Caco-2 (cell line): ENCODE results near the gene NASP. TPM values are rescaled to one million over a fixed set of nuclear protein-coding genes. Genes with fewer than 3 reads are reported as not detected.
"Not testable (repeated sequence)": the region's sequence is repeated elsewhere in the genome, so short reads cannot be mapped to it uniquely, and the experiment has no call there.

Source experiments
- BruUV-seq: library from RNA; stranded (reverse); fragments of 400-500 nt; replicated peaks from 2 replicates; lab custom pipeline; 2021; lab: Mats Ljungman, UMichigan
- CTCF ChIA-PET: fragments of 300-600 bp; sonication (Branson Sonifier 250); formaldehyde crosslinking; loops from one replicate; lab custom pipeline; 2022; ENCODE audit warnings: antibody characterized with exemption; lab: Charles Lee
- POLR2A ChIA-PET: fragments of 300-600 bp; sonication (Branson Sonifier 250); formaldehyde crosslinking; loops from one replicate; lab custom pipeline; 2022; ENCODE audit warnings: antibody characterized with exemption; lab: Charles Lee
- DNase-seq, 2 experiments: peaks; one replicate each; pipeline versions ENCODE4 v3.0.0 to v3.0.0-alpha.2; 2020 to 2022
- H3K27me3 ChIP-seq: replicated peaks from 2 replicates; pipeline ENCODE4 v1.6.0; 2011; ENCODE audit warnings: low read length; ENCODE audit not compliant: control insufficient read depth, insufficient read depth
- H3K36me3 ChIP-seq: 2 replicates; pipeline ENCODE4 v1.5.1; 2011; ENCODE audit warnings: low read length; ENCODE audit not compliant: control insufficient read depth, insufficient read depth
- H3K4me1 ChIP-seq: fragments of 250-450 bp; sonication (Bioruptor Pico); 2 replicates; pipeline ENCODE4 v1.5.1; 2020; ENCODE audit warnings: mild to moderate bottlenecking
- H3K4me3 ChIP-seq: 2 replicates; pipeline ENCODE4 v1.5.1; 2011; ENCODE audit warnings: low read depth, mild to moderate bottlenecking, control low read depth, low read length
- H3K9me3 ChIP-seq: fragments of 250-450 bp; sonication (Bioruptor Pico); 2 replicates; pipeline ENCODE4 v1.5.1; 2020; ENCODE audit warnings: mild to moderate bottlenecking, moderate library complexity
- H3K27ac Mint-ChIP-seq: one replicate; pipeline ENCODE4 v1.8.0; 2022; ENCODE audit warnings: mixed read lengths; ENCODE audit not compliant: unreplicated experiment
- H3K27me3 Mint-ChIP-seq: one replicate; pipeline ENCODE4 v1.8.0; 2022; ENCODE audit warnings: mixed read lengths; ENCODE audit not compliant: insufficient read depth, unreplicated experiment
- H3K36me3 Mint-ChIP-seq: one replicate; pipeline ENCODE4 v1.8.0; 2022; ENCODE audit warnings: mild to moderate bottlenecking, mixed read lengths; ENCODE audit not compliant: insufficient read depth, unreplicated experiment
- H3K4me1 Mint-ChIP-seq: one replicate; pipeline ENCODE4 v1.8.0; 2022; ENCODE audit warnings: low read depth, mixed read lengths; ENCODE audit not compliant: unreplicated experiment
- H3K4me3 Mint-ChIP-seq: one replicate; pipeline ENCODE4 v1.8.0; 2022; ENCODE audit warnings: mild to moderate bottlenecking, moderate library complexity, mixed read lengths; ENCODE audit not compliant: unreplicated experiment
- H3K9me3 Mint-ChIP-seq: one replicate; pipeline ENCODE4 v1.8.0; 2022; ENCODE audit warnings: mixed read lengths; ENCODE audit not compliant: unreplicated experiment
- CTCF ChIP-seq, 2 experiments: fragments of 200-600 bp in 1 of 2; IDR thresholded peaks; 1 replicate in 1 of 2; 2 replicates in 1 of 2; pipeline versions ENCODE4 v1.5.1 to v1.8.0; 2011 to 2022; ENCODE audit warnings: antibody characterized with exemption in 1 of 2, control low read depth in 1 of 2, inconsistent platforms in 1 of 2, low read depth in 1 of 2, low read length in 1 of 2, mild to moderate bottlenecking in 1 of 2, moderate library complexity in 1 of 2; ENCODE audit not compliant: insufficient read depth in 1 of 2, severe bottlenecking in 1 of 2, unreplicated experiment in 1 of 2
- intact Hi-C: fragments of 100-400 bp; cut with micrococcal nuclease; formaldehyde crosslinking; loops from one replicate; pipeline ENCODE4 v1.10.0; 2022; ENCODE audit not compliant: unreplicated experiment
- total RNA-seq: library from RNA; stranded (reverse); gene quantifications from 2 replicates; pipeline ENCODE4 v1.2.3, GENCODE V29; 2022

The NASP gene
- total RNA-seq, 1 experiment from 2014 or later = 183 TPM

GRCh38 chr1:45589861-45590260 is 6.0 kb downstream of the NASP start:
- Histone ChIP-seq H3K4me1 (0 out of 2 replicates have a peak, but pooled peaks cover 4% of the 10 kb centered on the region), H3K4me3 (no peak overlapping the region)
- H3K27ac Mint-ChIP-seq = no peak overlapping the region

DNA sequence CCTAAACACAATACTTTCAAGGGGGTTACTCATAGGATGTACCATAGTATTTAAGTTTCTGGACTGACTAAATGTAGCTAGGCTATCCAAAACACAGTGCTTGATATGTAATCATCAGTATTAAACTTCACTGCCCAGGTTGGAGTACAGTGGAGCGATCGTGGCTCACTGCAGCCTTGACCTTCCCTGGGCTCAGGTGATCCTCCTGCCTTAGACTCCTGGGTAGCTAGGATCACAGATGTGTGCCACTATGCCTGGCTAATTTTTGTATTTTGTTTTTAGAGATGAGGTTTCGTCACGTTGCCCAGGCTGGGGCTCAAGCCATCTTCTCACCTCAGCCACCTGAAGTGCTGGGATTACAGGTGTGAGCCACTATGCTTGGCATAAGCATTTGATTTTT is 10.6 kb downstream of the NASP start:
- H3K36me3 Mint-ChIP-seq = peaks cover 71% of the 10 kb centered on the region
- Histone ChIP-seq H3K4me3 (no peak overlapping the region), H3K9me3 (no peaks in the 10 kb centered on the region), H3K27me3 (no peaks in the 10 kb centered on the region), H3K4me1 (no peaks in the 10 kb centered on the region), H3K36me3 (no peaks in the 10 kb centered on the region)
- H3K4me1 Mint-ChIP-seq = peaks cover 7% of the 10 kb centered on the region
- H3K27ac Mint-ChIP-seq = no peak overlapping the region
- no peak for DNase-seq
- intact Hi-C loops = no loop called here
- ChIA-PET POLR2A (interaction anchor here (0.5 kb wide), 1 partner anchor 410 kb away, joined by 3 read pairs; no protein-coding TSS in a partner anchor), CTCF (no interaction called here)
- BruUV-seq = no TSS peak
- H3K27me3 Mint-ChIP-seq = no peaks in the 10 kb centered on the region
- no peaks in the 10 kb centered on the region for H3K9me3 Mint-ChIP-seq
- H3K4me3 Mint-ChIP-seq = no peak overlapping the region
- no peak for TF ChIP-seq CTCF (IDR thresholded peaks at IDR 0.05; ENCODE audit: insufficient read depth in 1 of 2, low read depth in 1 of 2, low read length in 1 of 2, severe bottlenecking in 1 of 2, unreplicated experiment in 1 of 2)

More at GRCh38 chr1:45589861-45590260, 6.0 kb downstream of the NASP start:
- H3K27me3 Mint-ChIP-seq = no peaks in the 10 kb centered on the region
- Histone ChIP-seq H3K27me3 (no peaks in the 10 kb centered on the region), H3K36me3 (no peaks in the 10 kb centered on the region), H3K9me3 (no peaks in the 10 kb centered on the region)
- TF ChIP-seq CTCF (IDR thresholded peaks at IDR 0.05; ENCODE audit: insufficient read depth in 1 of 2, low read depth in 1 of 2, low read length in 1 of 2, severe bottlenecking in 1 of 2, unreplicated experiment in 1 of 2) = no peak
- no TSS peak for BruUV-seq
- ChIA-PET CTCF (no interaction called here), POLR2A (no interaction called here)
- H3K4me3 Mint-ChIP-seq = no peak overlapping the region
- H3K36me3 Mint-ChIP-seq = peaks cover 57% of the 10 kb centered on the region
- no peaks in the 10 kb centered on the region for H3K9me3 Mint-ChIP-seq
- no peak for DNase-seq
- H3K4me1 Mint-ChIP-seq = no peaks in the 10 kb centered on the region
- intact Hi-C loops = no loop called here

- intact Hi-C loops = not testable (repeated sequence)
- peaks cover 63% of the 10 kb centered on the region for H3K36me3 Mint-ChIP-seq
Observed at GRCh38 chr1:45596765-45597164, 12.9 kb downstream of the NASP start.

DNA sequence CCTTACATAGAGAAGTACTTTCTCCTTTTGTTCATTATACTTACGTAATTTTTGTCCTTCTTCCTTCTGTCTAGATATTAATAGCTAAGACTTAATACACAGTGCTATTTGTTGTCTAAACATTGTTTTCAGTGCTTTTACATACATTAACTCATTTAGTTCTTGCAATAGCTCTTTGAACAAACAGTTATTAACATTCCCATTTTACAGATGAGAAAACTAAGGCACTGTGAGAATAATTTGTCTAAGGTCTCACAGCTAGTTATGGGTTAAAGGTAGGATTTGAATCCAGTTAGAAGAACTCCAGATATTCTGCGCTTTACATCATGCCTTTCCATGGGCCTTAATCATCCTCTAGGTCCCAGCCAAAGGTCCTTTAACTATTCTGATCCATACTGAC is 20.4 kb downstream of the NASP start:
- Histone ChIP-seq H3K9me3 (no peaks in the 10 kb centered on the region), H3K36me3 (no peaks in the 10 kb centered on the region), H3K4me3 (no peak overlapping the region), H3K4me1 (no peaks in the 10 kb centered on the region), H3K27me3 (no peaks in the 10 kb centered on the region)
- CTCF ChIA-PET = no interaction called here
- no peak overlapping the region for H3K4me3 Mint-ChIP-seq
- no TSS peak for BruUV-seq
- TF ChIP-seq CTCF (IDR thresholded peaks at IDR 0.05; ENCODE audit: insufficient read depth in 1 of 2, low read depth in 1 of 2, low read length in 1 of 2, severe bottlenecking in 1 of 2, unreplicated experiment in 1 of 2) = no peak
- H3K36me3 Mint-ChIP-seq = peaks cover 60% of the 10 kb centered on the region
- intact Hi-C loops = no loop called here
- no peaks in the 10 kb centered on the region for H3K4me1 Mint-ChIP-seq
- no peaks in the 10 kb centered on the region for H3K9me3 Mint-ChIP-seq
- no peak overlapping the region for H3K27ac Mint-ChIP-seq
- POLR2A ChIA-PET = no interaction called here
- no peak for DNase-seq
- H3K27me3 Mint-ChIP-seq = no peaks in the 10 kb centered on the region

More at GRCh38 chr1:45596765-45597164, 12.9 kb downstream of the NASP start:
- CTCF ChIA-PET, BruUV-seq, POLR2A ChIA-PET, H3K4me3 Mint-ChIP-seq, H3K4me1 Mint-ChIP-seq, DNase-seq, H3K36me3 ChIP-seq, H3K27ac Mint-ChIP-seq, H3K27me3 ChIP-seq, H3K4me3 ChIP-seq, H3K27me3 Mint-ChIP-seq, H3K9me3 Mint-ChIP-seq, H3K4me1 ChIP-seq, H3K9me3 ChIP-seq: not testable (repeated sequence)
